Parathyroid adenoma (tissue), 2 donors: ENCODE results near the gene KIF26B.

Experiments
- H2AFZ ChIP-seq: fragments of 300-600 bp; sonication (generic); one replicate; pipeline ENCODE4 v1.7.0; 2017; ENCODE audit warnings: antibody characterized with exemption, mild to moderate bottlenecking
- H3K27ac ChIP-seq: fragments of 300-600 bp; sonication (generic); one replicate; pipeline ENCODE4 v1.7.0; 2017
- H3K27me3 ChIP-seq: fragments of 300-600 bp; sonication (generic); one replicate; pipeline ENCODE4 v1.7.0; 2017; ENCODE audit warnings: low read length; ENCODE audit not compliant: control insufficient read depth, insufficient read depth
- H3K36me3 ChIP-seq: fragments of 300-600 bp; sonication (generic); one replicate; pipeline ENCODE4 v1.7.0; 2017; ENCODE audit warnings: low read length; ENCODE audit not compliant: control insufficient read depth, insufficient read depth
- H3K4me1 ChIP-seq: fragments of 300-600 bp; sonication (generic); one replicate; pipeline ENCODE4 v1.7.0; 2017; ENCODE audit warnings: control low read depth
- H3K4me2 ChIP-seq: fragments of 300-600 bp; sonication (generic); one replicate; pipeline ENCODE4 v1.7.0; 2017; ENCODE audit warnings: low read length
- H3K4me3 ChIP-seq: fragments of 300-600 bp; sonication (generic); one replicate; pipeline ENCODE4 v1.7.0; 2017; ENCODE audit warnings: low read depth, low read length
- H3K79me2 ChIP-seq: fragments of 300-600 bp; sonication (generic); one replicate; pipeline ENCODE4 v1.7.0; 2017; ENCODE audit warnings: control low read depth
- H3K9ac ChIP-seq: fragments of 300-600 bp; sonication (generic); one replicate; pipeline ENCODE4 v1.7.0; 2017; ENCODE audit warnings: mild to moderate bottlenecking
- H3K9me3 ChIP-seq: fragments of 300-600 bp; sonication (generic); one replicate; pipeline ENCODE4 v1.7.0; 2017; ENCODE audit warnings: low read length; ENCODE audit not compliant: control insufficient read depth
- TF ChIP-seq, protein P1 (sequence below): fragments of 300-600 bp; sonication (generic); IDR thresholded peaks from one replicate; pipeline ENCODE4 v1.7.0; 2017; ENCODE audit warnings: antibody characterized with exemption, mild to moderate bottlenecking
- donor health status: primary hyperparathyroidism.

The KIF26B gene

DNA sequence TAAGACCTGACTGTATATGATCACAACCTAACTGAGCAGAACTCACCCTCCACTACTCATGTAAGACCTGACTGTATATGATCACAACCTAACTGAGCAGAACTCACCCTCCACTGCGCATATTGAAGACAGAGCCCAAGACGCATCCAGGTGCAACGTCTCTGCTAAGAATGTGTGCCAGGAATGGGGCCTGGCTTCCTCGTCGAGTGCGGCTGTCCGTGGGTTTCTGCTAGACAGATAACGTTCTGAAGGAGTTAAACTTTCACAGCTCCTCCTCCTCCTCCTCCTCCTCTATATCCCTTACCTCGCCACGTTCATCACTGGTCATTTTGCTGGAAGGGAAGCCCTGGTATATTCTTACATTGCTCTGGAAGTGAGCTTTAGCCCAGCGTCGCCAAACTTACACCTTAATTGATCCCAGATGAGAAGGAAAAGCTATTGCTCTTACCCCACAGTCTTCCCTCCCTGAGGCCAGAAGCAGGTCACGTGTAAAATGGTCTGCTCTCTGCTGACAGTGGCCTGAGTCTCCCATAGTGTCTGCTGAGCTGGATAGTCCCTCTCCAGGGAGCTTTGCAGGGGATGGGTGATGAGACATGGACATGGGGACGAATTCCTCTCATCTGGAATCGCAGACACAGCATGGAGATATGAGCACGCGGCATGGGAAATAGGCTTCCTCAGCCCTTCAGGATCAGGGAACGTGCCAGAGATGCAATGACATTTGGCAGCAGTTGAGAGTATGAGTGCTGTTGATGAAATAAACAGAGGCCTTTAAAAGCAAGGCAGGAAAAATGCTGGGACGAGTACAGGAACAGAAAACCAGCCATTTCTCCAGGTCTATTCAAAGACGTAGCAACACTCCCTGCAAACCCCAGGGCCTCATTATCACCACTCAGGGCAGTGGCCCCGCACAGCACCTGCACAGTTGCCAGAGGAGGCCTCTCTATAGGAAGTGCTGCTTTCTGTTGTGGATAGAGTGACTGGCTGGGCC is 528.1 kb downstream of the KIF26B start:
- Histone ChIP-seq H3K36me3 (no peaks in the 10 kb centered on the region), H3K79me2 (no peaks in the 10 kb centered on the region), H3K27ac (no peak overlapping the region), H3K4me1 (no peaks in the 10 kb centered on the region), H3K9me3 (no peaks in the 10 kb centered on the region), H2AFZ (no peak overlapping the region), H3K4me3 (no peak overlapping the region), H3K27me3 (no peaks in the 10 kb centered on the region), H3K9ac (no peak overlapping the region), H3K4me2 (no peak overlapping the region)
- TF ChIP-seq, protein P1, sequence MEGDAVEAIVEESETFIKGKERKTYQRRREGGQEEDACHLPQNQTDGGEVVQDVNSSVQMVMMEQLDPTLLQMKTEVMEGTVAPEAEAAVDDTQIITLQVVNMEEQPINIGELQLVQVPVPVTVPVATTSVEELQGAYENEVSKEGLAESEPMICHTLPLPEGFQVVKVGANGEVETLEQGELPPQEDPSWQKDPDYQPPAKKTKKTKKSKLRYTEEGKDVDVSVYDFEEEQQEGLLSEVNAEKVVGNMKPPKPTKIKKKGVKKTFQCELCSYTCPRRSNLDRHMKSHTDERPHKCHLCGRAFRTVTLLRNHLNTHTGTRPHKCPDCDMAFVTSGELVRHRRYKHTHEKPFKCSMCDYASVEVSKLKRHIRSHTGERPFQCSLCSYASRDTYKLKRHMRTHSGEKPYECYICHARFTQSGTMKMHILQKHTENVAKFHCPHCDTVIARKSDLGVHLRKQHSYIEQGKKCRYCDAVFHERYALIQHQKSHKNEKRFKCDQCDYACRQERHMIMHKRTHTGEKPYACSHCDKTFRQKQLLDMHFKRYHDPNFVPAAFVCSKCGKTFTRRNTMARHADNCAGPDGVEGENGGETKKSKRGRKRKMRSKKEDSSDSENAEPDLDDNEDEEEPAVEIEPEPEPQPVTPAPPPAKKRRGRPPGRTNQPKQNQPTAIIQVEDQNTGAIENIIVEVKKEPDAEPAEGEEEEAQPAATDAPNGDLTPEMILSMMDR, result no peak

DNA sequence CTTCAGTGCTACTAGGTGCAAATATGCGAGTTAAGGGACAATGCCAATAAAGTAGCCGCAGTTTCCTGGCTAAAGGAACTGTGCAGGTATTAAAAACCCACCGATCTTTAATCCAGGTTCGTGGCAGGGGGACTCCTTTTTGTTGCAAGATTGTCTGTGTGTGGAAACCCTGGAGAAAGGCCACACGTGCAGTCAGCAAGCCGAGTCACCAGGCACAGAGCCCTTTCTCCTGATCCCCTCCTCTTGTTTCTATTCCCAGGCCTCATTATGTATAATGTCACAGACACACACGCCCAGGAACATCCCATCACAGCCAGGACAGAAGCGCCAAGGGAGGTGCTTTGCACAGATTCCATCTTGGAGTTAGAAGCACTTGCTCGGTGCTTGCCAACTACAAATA is 528.9 kb downstream of the KIF26B start:
- H3K9ac ChIP-seq, result no peak overlapping the region
- H3K4me1 ChIP-seq, result no peaks in the 10 kb centered on the region
- no peak overlapping the region for H3K27ac ChIP-seq
- no peaks in the 10 kb centered on the region for H3K27me3 ChIP-seq
- no peaks in the 10 kb centered on the region for H3K79me2 ChIP-seq
- H3K9me3 ChIP-seq, result no peaks in the 10 kb centered on the region
- H3K4me2 ChIP-seq, result no peak overlapping the region
- no peaks in the 10 kb centered on the region for H3K36me3 ChIP-seq
- H3K4me3 ChIP-seq, result no peak overlapping the region
- H2AFZ ChIP-seq, result no peak overlapping the region
- TF ChIP-seq, protein P1, result no peak

DNA sequence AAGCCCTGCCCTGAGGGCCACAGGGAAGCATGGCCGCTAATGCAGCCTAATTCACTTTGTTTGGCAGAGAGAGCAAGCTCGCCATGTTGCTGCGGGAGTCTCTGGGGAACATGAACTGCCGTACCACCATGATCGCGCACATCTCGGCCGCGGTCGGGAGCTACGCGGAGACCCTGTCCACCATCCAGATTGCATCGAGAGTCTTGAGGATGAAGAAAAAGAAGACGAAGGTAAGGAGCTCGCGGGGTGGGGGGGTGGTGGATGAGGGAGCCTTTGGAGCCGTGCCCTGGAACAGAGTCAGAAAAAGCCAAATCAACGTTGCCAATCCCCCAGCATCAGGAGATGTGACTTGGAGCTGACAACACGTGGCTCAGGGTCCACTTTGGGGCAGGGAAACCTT is 529.4 kb downstream of the KIF26B start:
- H3K9me3 ChIP-seq, result no peaks in the 10 kb centered on the region

DNA sequence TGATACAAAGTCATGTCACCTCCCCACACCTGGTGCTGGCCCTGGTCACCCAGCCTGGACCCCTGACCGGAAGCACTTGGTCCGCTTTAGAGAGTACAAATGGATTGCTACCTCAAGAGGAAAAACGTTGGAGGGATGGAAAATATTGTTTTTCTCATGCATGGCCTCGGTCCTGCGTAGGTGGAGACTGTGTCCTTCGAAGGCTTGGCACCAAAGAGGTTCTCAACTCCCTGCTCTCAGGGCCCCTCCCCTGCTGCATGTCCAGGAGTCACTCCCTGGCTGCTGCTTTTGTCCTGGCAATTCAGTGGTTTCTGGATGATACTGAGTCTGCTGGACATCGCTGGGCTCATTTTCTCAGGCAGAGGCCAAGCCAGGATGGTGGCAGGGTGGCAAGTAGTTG is 529.8 kb downstream of the KIF26B start:
- H2AFZ ChIP-seq, result no peak overlapping the region
- H3K9ac ChIP-seq, result no peak overlapping the region
- no peaks in the 10 kb centered on the region for H3K36me3 ChIP-seq
- H3K27ac ChIP-seq, result no peak overlapping the region
- TF ChIP-seq, protein P1, result no peak
- H3K4me2 ChIP-seq, result no peak overlapping the region
- H3K27me3 ChIP-seq, result no peaks in the 10 kb centered on the region
- H3K79me2 ChIP-seq, result no peaks in the 10 kb centered on the region
- H3K4me3 ChIP-seq, result no peak overlapping the region
- no peaks in the 10 kb centered on the region for H3K4me1 ChIP-seq
- H3K9me3 ChIP-seq, result no peaks in the 10 kb centered on the region

More for the DNA sequence above, 529.4 kb downstream of the KIF26B start:
- Histone ChIP-seq H3K4me1 (no peaks in the 10 kb centered on the region), H3K27ac (no peak overlapping the region), H3K27me3 (no peaks in the 10 kb centered on the region), H2AFZ (no peak overlapping the region), H3K79me2 (no peaks in the 10 kb centered on the region), H3K4me2 (no peak overlapping the region), H3K36me3 (no peaks in the 10 kb centered on the region), H3K9ac (no peak overlapping the region), H3K4me3 (no peak overlapping the region)
- TF ChIP-seq, protein P1, result no peak
